Right kidney (tissue), 1 donor: ENCODE measurements around the gene CHST11.

ENCODE experiments used
- DNase-seq: peaks from one replicate; pipeline ENCODE4 v3.0.0-alpha.2; 2016

Gene CHST11

GRCh38 chr12:104480826-104481440 lies 24.2 kb downstream of the CHST11 start:
- no peak for DNase-seq

- no peak for DNase-seq
These were observed 25.4 kb downstream of the CHST11 start for GRCh38 chr12:104482113-104482512.

GRCh38 chr12:104482748-104483147 lies 26.0 kb downstream of the CHST11 start:
- DNase-seq = no peak

GRCh38 chr12:104484079-104484478 lies 27.3 kb downstream of the CHST11 start:
- no peak for DNase-seq

GRCh38 chr12:104485651-104486362 lies 29.1 kb downstream of the CHST11 start:
- DNase-seq = no peak

- no peak for DNase-seq
These were observed 29.6 kb downstream of the CHST11 start for GRCh38 chr12:104486363-104486750.

- DNase-seq = no peak
These were observed 30.4 kb downstream of the CHST11 start for GRCh38 chr12:104486943-104487819.

- DNase-seq = no peak
These were observed 31.6 kb downstream of the CHST11 start for GRCh38 chr12:104488374-104488773.

GRCh38 chr12:104490186-104490585 lies 33.4 kb downstream of the CHST11 start:
- no peak for DNase-seq

GRCh38 chr12:104490850-104491249 lies 34.1 kb downstream of the CHST11 start:
- DNase-seq = no peak

- DNase-seq = no peak
These were observed 36.7 kb downstream of the CHST11 start for GRCh38 chr12:104493496-104493895.

GRCh38 chr12:104494137-104494792 lies 37.5 kb downstream of the CHST11 start:
- DNase-seq = no peak

- DNase-seq = no peak
These were observed 38.0 kb downstream of the CHST11 start for GRCh38 chr12:104494793-104495158.

GRCh38 chr12:104495786-104496185 lies 39.0 kb downstream of the CHST11 start:
- DNase-seq = no peak

GRCh38 chr12:104496336-104496735 lies 39.6 kb downstream of the CHST11 start:
- no peak for DNase-seq

- DNase-seq = no peak
These were observed 41.6 kb downstream of the CHST11 start for GRCh38 chr12:104498211-104498801.

- no peak for DNase-seq
These were observed 43.1 kb downstream of the CHST11 start for GRCh38 chr12:104499668-104500332.

GRCh38 chr12:104501115-104501514 lies 44.4 kb downstream of the CHST11 start:
- DNase-seq = no peak

GRCh38 chr12:104501660-104502059 lies 44.9 kb downstream of the CHST11 start:
- no peak for DNase-seq

- DNase-seq = no peak
These were observed 45.5 kb downstream of the CHST11 start for GRCh38 chr12:104502217-104502616.

GRCh38 chr12:104502638-104503037 lies 45.9 kb downstream of the CHST11 start:
- DNase-seq = no peak

- DNase-seq = no peak
These were observed 46.4 kb downstream of the CHST11 start for GRCh38 chr12:104503191-104503590.
